DOHH2 (cell line): ENCODE data around the gene MAP2K3.

ENCODE experiments used
- EZH2phosphoT487 ChIP-seq: fragments of 200-600 bp; sonication (generic); IDR thresholded peaks from 2 replicates; pipeline ENCODE4 v1.6.1; 2017; ENCODE audit warnings: borderline replicate concordance, mild to moderate bottlenecking, antibody characterized with exemption, low read length, moderate library complexity, mixed read lengths
- TF ChIP-seq, protein P1 (sequence below): fragments of 200-600 bp; sonication (generic); IDR thresholded peaks from one replicate; pipeline ENCODE4 v1.5.1; 2014; ENCODE audit warnings: antibody characterized with exemption, mild to moderate bottlenecking, low read depth, low read length; ENCODE audit not compliant: poor library complexity, severe bottlenecking

DNA sequence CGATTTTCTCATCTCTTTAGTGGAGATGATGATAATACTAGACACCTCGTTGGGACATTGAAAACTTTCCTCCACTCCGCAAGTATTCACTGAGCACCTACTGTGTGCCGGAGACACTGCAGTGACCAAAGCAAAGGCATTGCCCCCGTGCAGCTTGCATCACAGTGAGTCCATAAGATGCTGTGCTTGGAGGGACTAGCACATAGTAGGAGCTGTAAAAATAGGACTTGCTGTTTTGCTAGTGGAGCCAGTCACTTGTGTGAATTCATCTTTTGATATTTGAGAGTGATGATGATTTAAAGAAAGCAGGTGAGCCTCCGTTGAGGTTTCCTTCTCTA is 5.3 kb upstream of the MAP2K3 start:
- TF ChIP-seq, protein P1, sequence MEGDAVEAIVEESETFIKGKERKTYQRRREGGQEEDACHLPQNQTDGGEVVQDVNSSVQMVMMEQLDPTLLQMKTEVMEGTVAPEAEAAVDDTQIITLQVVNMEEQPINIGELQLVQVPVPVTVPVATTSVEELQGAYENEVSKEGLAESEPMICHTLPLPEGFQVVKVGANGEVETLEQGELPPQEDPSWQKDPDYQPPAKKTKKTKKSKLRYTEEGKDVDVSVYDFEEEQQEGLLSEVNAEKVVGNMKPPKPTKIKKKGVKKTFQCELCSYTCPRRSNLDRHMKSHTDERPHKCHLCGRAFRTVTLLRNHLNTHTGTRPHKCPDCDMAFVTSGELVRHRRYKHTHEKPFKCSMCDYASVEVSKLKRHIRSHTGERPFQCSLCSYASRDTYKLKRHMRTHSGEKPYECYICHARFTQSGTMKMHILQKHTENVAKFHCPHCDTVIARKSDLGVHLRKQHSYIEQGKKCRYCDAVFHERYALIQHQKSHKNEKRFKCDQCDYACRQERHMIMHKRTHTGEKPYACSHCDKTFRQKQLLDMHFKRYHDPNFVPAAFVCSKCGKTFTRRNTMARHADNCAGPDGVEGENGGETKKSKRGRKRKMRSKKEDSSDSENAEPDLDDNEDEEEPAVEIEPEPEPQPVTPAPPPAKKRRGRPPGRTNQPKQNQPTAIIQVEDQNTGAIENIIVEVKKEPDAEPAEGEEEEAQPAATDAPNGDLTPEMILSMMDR = no peak
- no peak for TF ChIP-seq EZH2phosphoT487
